GM18505 (cell line): ENCODE results near the gene AFF3.

ENCODE experiments used
- ATAC-seq: cut with Tn5 transposase; IDR thresholded peaks from one replicate; pipeline ENCODE4 v1.9.1; 2021; ENCODE audit not compliant: unreplicated experiment
- POLR2A ChIP-seq: IDR thresholded peaks from 4 replicates; pipeline ENCODE4 v1.6.1; 2011; ENCODE audit warnings: borderline replicate concordance; ENCODE audit not compliant: insufficient read depth, insufficient read length; ENCODE audit errors: extremely low read depth

The AFF3 gene

DNA sequence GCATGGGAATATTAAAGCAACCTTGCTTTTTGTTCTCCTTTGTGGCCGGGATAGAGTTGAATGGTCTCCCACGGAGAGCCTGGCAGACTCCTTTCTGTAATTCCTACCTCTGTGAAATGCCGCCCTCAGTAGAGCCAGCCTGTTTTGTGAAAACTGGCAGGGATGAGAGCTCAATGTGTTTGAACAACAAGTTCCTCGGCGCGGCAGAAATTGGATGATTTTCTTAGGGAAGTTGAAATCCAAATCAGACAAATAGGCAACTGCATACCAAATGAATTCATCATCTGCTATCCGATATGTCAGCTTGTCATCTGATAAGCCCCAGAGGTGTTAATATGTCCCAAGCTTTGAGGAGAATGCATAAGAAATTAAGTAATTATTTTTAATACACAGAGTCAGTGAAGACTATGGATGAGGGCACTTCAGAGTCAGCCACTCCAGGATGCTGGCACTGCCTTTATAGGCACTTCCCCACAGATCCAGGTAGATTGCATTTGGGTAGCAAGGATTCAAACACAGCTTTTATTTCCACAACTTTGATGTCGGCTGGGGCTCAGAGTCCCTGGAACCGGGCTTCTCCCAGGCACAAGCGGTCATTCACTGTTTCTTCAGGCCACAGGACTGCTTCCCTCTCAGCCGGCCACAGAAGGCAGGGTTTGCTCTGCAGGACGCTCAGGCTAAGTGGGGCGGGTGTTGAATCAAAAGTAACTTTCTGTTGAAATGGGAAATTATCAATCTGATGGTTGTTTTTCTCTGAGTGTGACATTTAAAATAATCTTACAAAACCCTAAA, 569.8 kb downstream of the AFF3 start:
- no peak for ATAC-seq

GRCh38 chr2:99571954-99572353, 570.4 kb downstream of the AFF3 start:
- TF ChIP-seq POLR2A = no peak
- ATAC-seq = no peak

More for the DNA sequence above, 569.8 kb downstream of the AFF3 start:
- TF ChIP-seq POLR2A = no peak

DNA sequence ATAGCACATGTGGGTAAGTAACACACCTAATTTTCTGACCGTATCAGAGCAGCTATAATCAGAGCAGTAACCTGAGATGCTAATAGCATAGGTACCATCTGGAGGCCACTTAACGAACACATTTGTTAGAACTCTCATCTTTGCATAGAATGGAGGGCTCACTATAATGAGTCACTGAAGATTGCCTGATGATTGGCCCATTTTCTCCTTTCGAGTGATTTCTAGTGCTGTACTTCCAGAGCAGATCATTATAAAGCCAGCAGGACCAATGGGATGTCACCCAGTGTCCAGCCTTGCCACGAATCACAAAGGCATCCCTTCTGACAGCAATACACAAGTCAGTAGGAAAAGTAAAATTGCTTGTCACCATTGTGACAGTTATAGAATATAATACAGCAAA, 570.9 kb downstream of the AFF3 start:
- no peak for ATAC-seq
- TF ChIP-seq POLR2A = no peak

GRCh38 chr2:99571021-99571420, 571.4 kb downstream of the AFF3 start:
- ATAC-seq = no peak
- TF ChIP-seq POLR2A = no peak

DNA sequence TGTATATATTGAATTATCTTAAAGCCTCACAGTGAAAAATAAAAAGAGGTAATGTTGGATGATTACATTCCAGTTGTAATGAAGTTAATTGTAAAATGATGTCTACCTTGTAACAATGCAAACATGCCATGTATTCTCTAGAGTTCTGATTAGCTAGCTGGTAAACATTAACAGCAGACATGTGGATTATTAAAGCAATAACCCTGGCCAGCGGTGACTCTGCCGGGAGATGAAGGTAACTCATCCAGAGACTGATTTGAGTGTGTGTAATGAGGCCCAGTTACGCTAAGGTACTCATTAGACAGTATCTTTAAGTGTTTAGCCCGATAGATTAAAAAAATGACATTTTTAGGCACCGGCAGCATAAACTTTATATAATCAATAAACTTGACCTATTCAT, 573.0 kb downstream of the AFF3 start:
- no peak for ATAC-seq
- TF ChIP-seq POLR2A = no peak

GRCh38 chr2:99565227-99565626, 577.2 kb downstream of the AFF3 start:
- TF ChIP-seq POLR2A = no peak
- no peak for ATAC-seq

GRCh38 chr2:99562516-99562915, 579.9 kb downstream of the AFF3 start:
- ATAC-seq = no peak
- TF ChIP-seq POLR2A = no peak

DNA sequence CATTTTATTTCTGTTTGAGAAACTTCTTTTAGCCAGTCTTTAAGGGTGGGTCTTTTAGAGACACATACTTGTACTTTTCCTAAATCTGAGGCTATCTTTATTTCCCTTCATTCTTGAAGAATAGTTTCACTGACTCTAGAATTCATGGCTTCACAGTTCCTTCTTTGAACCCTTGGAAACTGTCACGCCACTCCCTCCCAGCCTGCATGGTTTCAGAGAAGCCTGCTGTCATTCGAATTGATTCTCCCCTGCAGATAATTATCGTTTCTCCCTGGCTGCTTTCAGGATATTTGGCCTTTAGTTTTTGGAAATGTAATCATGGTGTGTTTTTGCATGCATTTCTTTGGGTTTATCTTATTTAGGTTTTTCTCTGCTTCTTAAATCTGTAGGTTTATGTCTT, 580.6 kb downstream of the AFF3 start:
- no peak for ATAC-seq
- TF ChIP-seq POLR2A = no peak

DNA sequence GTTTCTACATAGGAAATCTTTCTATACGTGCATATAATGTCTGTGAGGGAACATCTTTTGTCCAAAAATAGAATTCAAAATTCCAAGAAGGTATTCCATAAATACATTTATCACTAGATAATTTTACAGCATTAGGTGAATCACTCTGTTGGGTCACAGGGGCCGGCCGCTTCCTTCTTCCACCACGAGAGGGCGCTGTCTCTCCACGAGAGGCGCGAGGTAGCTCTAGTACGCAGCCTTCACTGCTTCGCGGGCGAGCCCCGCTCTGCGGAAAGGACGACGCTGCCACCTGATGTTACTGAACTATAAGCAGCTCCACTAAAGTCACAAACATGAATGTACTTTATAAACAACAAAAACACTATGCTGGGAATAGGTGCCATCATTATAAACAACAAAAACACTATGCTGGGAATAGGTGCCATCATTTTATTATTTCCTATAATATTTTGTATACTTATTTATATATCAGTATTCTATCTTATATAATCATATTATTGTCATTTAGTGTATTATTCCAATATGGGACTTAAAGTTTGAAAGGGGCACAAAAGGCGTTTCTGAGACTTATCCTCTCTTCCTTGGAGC, 583.2 kb downstream of the AFF3 start:
- TF ChIP-seq POLR2A = no peak
- ATAC-seq = peak; percentile 84

DNA sequence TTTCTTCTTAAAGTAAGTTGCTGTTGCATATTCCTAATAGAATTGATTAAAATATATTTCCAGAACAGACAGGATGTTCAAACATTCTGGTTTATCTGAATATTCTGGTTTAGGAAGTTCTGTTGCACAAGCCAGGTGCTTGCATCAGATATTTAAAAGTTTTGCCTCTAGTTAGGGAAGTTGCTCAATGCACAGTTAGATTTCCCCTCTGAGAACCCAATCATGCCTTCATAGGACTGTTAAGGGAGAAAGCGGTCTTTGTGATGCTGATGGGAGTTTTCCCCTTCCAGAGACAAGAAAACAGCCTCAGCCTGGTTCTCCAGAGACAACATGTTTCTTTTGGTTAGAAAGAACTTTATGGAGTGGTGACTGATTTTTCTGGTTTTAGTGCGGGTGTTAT, 587.0 kb downstream of the AFF3 start:
- ATAC-seq = no peak
- TF ChIP-seq POLR2A = no peak

GRCh38 chr2:99554871-99555270, 587.5 kb downstream of the AFF3 start:
- no peak for ATAC-seq
- TF ChIP-seq POLR2A = no peak

DNA sequence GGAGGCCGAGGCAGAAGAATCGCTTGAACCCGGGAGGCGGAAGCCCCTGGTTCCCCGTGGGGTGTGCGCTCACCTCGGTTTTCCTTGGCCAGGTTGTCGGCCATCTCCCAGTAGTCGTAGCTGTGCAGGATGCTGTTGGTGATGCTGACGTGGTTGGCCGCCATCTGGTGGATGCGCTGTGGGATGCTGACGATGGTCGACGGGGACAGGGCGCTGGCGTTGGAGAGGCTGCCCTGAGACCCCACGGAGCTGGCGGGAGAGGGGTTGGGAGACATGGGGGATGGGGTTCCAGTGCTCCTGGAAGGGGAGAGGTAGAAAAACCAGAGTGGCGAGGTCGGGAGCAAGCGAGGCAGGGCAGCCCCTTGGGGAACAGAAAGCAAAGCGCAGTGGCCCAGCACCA, 588.2 kb downstream of the AFF3 start:
- no peak for ATAC-seq
- no peak for TF ChIP-seq POLR2A

DNA sequence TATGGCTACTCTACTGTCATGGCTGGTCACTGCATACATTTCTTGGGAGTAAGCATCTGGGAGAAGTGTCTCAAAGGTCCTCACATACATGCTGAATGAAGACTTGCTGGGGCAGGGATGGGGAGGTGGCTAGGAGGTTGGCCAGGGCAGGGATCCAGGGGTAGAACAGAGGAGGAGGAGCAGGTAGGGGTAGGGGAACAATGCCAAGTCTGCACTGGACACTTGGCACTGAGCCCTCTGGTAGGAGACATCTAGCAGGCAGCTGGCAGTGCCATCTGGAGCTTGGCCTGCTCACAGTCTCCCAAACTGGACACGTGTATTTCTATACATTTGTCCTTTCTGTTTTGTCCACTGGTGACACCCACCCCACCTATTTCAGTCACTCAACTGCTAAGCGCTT, 589.9 kb downstream of the AFF3 start:
- ATAC-seq = no peak
- TF ChIP-seq POLR2A = no peak

GRCh38 chr2:99550368-99550767, 592.0 kb downstream of the AFF3 start:
- ATAC-seq = no peak
- TF ChIP-seq POLR2A = no peak
